Pancreas (tissue), 10 donors: Measurements from ENCODE around the gene CWF19L2. TPM values are rescaled to one million over a fixed set of nuclear protein-coding genes. Genes with fewer than 3 reads are reported as not detected.

Source experiments
- ATAC-seq, 4 donors: fragments of 200-7000 bp; cut with Tn5 transposase; one replicate each; pipeline versions ENCODE4 v1.8.0 to v1.9.1; 2020; ENCODE audit warnings: mild to moderate bottlenecking in 4 of 4, moderate library complexity in 4 of 4
- DNase-seq, 6 donors: peaks; one replicate each; pipeline ENCODE4 v3.0.0-alpha.2; 2020
- FAIRE-seq: peaks from 2 replicates; lab custom pipeline; 2012; peaks lifted over from hg19 to GRCh38; lab: Jason Lieb, UNC
- H3K27ac ChIP-seq, 4 donors: fragments of 200-600 bp; sonication (generic); 1 replicate in 3 of 4; 2 replicates in 1 of 4; pipeline versions ENCODE4 v1.5.0 to v1.8.0; 2020
- H3K27me3 ChIP-seq, 4 donors: fragments of 200-600 bp; one replicate each; pipeline ENCODE4 v1.8.0; 2021
- H3K36me3 ChIP-seq, 3 donors: fragments of 200-600 bp; sonication (generic) in 1 of 3; one replicate each; pipeline versions ENCODE4 v1.5.0 to v1.8.0; 2020 to 2021
- H3K4me1 ChIP-seq, 3 donors: fragments of 200-600 bp; one replicate each; pipeline ENCODE4 v1.8.0; 2021
- H3K4me3 ChIP-seq, 4 donors: fragments of 200-600 bp; sonication (generic) in 2 of 4; one replicate each; pipeline versions ENCODE4 v1.5.0 to v1.8.0; 2020 to 2021
- H3K9me3 ChIP-seq, 4 donors: fragments of 200-600 bp; one replicate each; pipeline ENCODE4 v1.8.0; 2021
- WGBS, 2 donors: extraction: QIAGEN DNeasy Blood & Tissue Kit; methylation state at CpG; one replicate each; pipeline ENCODE4 v1.1.7; 2013; 5-methylcytosine and 5-hydroxymethylcytosine counted together
- intact Hi-C, 3 donors: fragments of 100-400 bp; cut with DNase I; formaldehyde crosslinking; loops; one replicate each; pipeline versions ENCODE4 v1.11.1 to v1.14.2; 2022
- polyA plus RNA-seq, 2 donors: library from polyadenylated mRNA; stranded (reverse); fragments of 200-250 nt; gene quantifications; one replicate each; pipeline ENCODE4 v1.2.3, GENCODE V29; 2013
- total RNA-seq, 6 donors: library from RNA; stranded (reverse); fragmentation: NEBNext Ultra II Directional in 4 of 6; extraction: Animal tissue kit (Norgen Biotek cat#: 25700) in 4 of 6; gene quantifications; one replicate each; pipeline versions ENCODE4 v1.2.1 to v1.2.4, GENCODE V29; 2021 to 2023
- TF ChIP-seq, protein P1 (sequence below), 4 donors: fragments of 200-600 bp; sonication (generic) in 3 of 4; IDR thresholded peaks; one replicate each; pipeline versions ENCODE4 v1.5.0 to v1.8.0; 2021; ENCODE audit warnings: antibody characterized with exemption in 4 of 4
- donor health status: healthy with polysubstance abuse.
- donor health status: DM: no; HTN: no; CAD: no; lungs with moderate emphysema.
- donor health status: DM: no; HTN: no; CAD: no.
- donor health status: control.
- donor health status: control.
- donor health status: Bipolar disorder and iron deficiency.
- donor health status: DM: yes; HTN: yes; CAD: no.
- donor health status: DM: no; HTN: no; CAD: no.
- donor health status: DM: no; HTN: no; CAD: no.
- donor health status: DM: yes; HTN: yes; CAD: no.

Gene CWF19L2
- total and polyA plus RNA-seq, 8 donors = 3.2 to 14.0 (median 6.2) TPM

DNA sequence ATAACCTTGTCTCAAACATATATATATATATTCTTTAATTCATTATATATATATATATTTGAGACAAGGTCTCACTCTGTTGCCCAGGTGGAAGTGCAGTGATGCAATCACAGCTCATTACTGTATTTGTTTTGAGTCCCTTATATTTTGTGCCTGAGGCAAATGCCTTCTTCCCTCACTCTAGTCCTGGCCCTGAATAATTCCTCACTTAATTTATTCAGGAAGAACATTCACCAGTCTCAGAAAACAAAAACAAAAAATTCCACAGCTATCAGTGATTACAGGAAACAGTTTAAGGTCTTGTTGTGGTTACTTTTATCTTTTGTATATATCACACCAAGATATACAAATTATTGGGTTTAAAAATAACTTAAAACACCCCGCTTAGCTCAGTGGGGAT lies 155.7 kb downstream of the CWF19L2 start:
- intact Hi-C loops = no loop called here
- 89 to 100% methylated on average over 1 of the region's 1 CpG for WGBS, 2 donors

DNA sequence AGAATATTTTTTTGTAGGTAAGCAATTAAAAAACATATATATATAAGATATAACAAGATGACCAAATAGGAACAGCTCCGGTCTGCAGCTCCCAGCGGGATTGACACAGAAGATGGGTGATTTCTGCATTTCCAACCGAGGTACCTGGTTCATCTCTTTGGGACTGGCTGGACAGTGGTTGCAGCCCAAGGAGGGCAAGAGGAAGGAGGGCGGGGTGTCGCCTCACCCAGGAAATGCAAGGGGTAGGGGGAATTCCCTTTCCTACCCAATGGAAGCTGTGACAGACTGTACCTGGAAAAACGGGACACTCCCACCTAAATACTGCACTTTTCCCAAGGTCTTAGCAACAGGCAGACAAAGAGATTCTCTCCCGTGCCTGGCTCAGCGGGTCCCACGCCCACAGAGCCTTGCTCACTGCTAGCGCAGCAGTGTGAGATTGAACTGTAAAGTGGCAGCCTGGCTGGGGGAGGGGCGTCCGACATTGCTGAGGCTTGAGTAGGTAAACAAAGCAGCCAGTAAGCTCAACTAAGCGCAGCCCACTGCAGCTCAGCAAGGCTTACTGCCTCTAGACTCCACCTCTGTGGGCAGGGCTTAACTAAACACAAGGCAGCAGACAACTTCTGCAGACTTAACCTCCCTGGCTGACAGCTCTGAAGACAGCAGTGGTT lies 163.8 kb downstream of the CWF19L2 start:
- no peak overlapping the region for H3K4me3 ChIP-seq
- WGBS, 2 donors = 88 to 93% methylated on average over 13 of the region's 13 CpGs
- DNase-seq (no peak), FAIRE-seq (no peak), ATAC-seq (no peak)
- intact Hi-C loops = no loop called here
- H3K27me3 ChIP-seq = no peaks in the 10 kb centered on the region
- peaks cover 0 to 3% (median 0%) of the 10 kb centered on the region in 3 donors for H3K36me3 ChIP-seq
- TF ChIP-seq, protein P1, sequence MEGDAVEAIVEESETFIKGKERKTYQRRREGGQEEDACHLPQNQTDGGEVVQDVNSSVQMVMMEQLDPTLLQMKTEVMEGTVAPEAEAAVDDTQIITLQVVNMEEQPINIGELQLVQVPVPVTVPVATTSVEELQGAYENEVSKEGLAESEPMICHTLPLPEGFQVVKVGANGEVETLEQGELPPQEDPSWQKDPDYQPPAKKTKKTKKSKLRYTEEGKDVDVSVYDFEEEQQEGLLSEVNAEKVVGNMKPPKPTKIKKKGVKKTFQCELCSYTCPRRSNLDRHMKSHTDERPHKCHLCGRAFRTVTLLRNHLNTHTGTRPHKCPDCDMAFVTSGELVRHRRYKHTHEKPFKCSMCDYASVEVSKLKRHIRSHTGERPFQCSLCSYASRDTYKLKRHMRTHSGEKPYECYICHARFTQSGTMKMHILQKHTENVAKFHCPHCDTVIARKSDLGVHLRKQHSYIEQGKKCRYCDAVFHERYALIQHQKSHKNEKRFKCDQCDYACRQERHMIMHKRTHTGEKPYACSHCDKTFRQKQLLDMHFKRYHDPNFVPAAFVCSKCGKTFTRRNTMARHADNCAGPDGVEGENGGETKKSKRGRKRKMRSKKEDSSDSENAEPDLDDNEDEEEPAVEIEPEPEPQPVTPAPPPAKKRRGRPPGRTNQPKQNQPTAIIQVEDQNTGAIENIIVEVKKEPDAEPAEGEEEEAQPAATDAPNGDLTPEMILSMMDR (IDR thresholded peaks at IDR 0.05) = no peak
- H3K4me1 ChIP-seq = no peaks in the 10 kb centered on the region
- no peaks in the 10 kb centered on the region for H3K9me3 ChIP-seq
- H3K27ac ChIP-seq = no peak overlapping the region

More for the DNA sequence above, 155.7 kb downstream of the CWF19L2 start:
- ATAC-seq (no peak), DNase-seq (no peak), FAIRE-seq (no peak)
- TF ChIP-seq, protein P1 (IDR thresholded peaks at IDR 0.05) = no peak
- Histone ChIP-seq H3K27me3 (no peaks in the 10 kb centered on the region), H3K4me3 (no peak overlapping the region), H3K27ac (no peak overlapping the region), H3K4me1 (no peaks in the 10 kb centered on the region), H3K9me3 (no peaks in the 10 kb centered on the region), H3K36me3 (peaks cover 0 to 9% (median 0%) of the 10 kb centered on the region in 3 donors)

DNA sequence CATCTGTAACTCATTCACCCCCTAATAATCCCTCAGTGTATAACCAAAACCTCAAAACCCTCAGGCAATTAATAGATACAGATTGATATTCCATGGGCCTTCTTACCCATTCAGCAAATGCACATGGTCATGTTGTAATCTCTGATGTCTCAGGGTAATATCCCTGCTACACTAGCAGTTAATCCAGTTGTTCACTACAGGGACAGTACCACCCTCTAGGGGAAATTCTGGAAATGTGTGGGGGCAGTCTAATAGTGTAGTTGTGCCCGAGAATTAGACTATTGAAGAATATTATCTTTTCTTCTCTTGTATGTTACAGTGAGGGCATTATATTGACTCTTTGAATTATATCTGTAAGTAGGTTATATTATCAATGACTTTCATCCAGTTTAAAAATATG lies 175.4 kb downstream of the CWF19L2 start:
- no peaks in the 10 kb centered on the region for H3K4me1 ChIP-seq
- H3K4me3 ChIP-seq = no peak overlapping the region
- intact Hi-C loops = no loop called here
- DNase-seq = no peak
- ATAC-seq = no peak
- WGBS, 2 donors = 89 to 90% methylated on average over 1 of the region's 1 CpG
- no peak overlapping the region for H3K27ac ChIP-seq
- H3K9me3 ChIP-seq = no peaks in the 10 kb centered on the region
- no peak for FAIRE-seq
- no peaks in the 10 kb centered on the region for H3K27me3 ChIP-seq
- TF ChIP-seq, protein P1 (IDR thresholded peaks at IDR 0.05) = no peak
- no peaks in the 10 kb centered on the region for H3K36me3 ChIP-seq

Other genes with a start within 250 kb of the CWF19L2 start
- 1 to 10 TPM; 2.2 to 3.9 (median 3.1) TPM for gene ALKBH8, start 107.9 kb upstream of the CWF19L2 start, total RNA-seq
- gene ALKBH8, start 107.9 kb upstream of the CWF19L2 start, polyA plus RNA-seq = 1 to 10 TPM; 2.4 to 2.9 TPM
- under 1 TPM in 1 of 6 donors, not detected in 5; 0.09 TPM for gene ELMOD1, start 133.3 kb upstream of the CWF19L2 start, total RNA-seq
- gene ELMOD1, start 133.3 kb upstream of the CWF19L2 start, polyA plus RNA-seq = under 1 TPM in 1 of 2 donors, not detected in 1; 0.12 TPM